Measurements from ENCODE around the gene MRPL43.

The MRPL43 gene

GRCh38 chr10:100939763-100940344 is 47.4 kb downstream of the MRPL43 start:
- H3K27ac Mint-ChIP-seq: no peak overlapping the region
- H3K36me3 Mint-ChIP-seq (ENCODE audit: low read depth): peaks cover 69% of the 10 kb centered on the region
- no peak for DNase-seq
- H3K4me1 Mint-ChIP-seq: no peaks in the 10 kb centered on the region
- no peak overlapping the region for H3K4me3 Mint-ChIP-seq
- TF ChIP-seq CTCF (IDR thresholded peaks at IDR 0.05): no peak
- no peaks in the 10 kb centered on the region for H3K27me3 Mint-ChIP-seq (ENCODE audit: low read depth, poor library complexity)
- no peaks in the 10 kb centered on the region for H3K9me3 Mint-ChIP-seq

Measured in nephron progenitor cell (in vitro differentiated cells).